GM18517 (cell line): ENCODE results near the gene RNF44.
"Not testable (repeated sequence)": the region's sequence is repeated elsewhere in the genome, so short reads cannot be mapped to it uniquely, and the experiment has no call there.

Experiments used
- ATAC-seq: cut with Tn5 transposase; IDR thresholded peaks from one replicate; pipeline ENCODE4 v1.9.1; 2021; ENCODE audit warnings: mild to moderate bottlenecking, moderate library complexity; ENCODE audit not compliant: unreplicated experiment

The RNF44 gene

GRCh38 chr5:176521286-176521685 lies 15.9 kb downstream of the RNF44 start:
- no peak for ATAC-seq

DNA sequence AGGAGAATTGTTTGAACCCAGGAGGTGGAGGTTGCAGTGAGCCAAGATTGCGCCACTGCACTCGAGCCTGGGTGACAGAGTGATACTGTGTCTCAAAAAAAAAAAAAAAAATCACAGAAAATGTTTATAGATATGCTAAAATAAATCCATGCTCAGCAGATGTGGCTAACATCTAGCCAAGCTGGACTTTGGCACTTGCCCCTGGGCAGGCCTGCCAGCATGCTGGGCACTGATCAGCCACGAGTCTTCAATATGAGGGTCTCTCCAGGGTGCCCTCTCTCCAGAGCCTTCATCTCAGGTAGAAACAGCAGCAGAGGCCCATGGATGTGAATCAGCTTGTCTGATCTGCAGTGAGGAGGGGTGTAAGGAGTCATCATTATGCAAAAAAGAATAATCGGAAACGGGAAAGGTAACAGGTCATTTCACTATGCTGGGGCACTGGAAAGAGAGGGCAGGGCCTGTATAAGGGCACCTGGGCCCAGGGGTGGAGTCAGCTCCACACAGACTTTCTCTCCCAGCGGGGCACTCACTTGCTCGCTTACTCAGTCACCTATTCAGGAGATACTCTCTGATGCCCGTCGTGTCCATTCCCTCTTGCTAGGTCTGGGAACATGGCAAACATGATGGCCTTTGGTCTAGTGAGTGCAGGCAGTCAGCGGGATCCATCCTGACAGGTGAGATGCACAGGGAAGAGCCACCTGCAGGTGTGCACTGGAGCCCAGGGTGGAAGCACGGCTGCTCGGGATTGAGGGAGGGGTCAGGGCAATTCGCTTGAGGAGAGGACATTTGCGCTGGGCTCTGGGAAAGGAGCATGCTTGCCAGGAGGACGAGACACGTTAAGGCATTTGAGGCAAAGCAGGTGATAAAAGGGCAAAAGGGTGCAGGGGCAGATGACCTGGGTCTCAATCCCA lies 17.1 kb downstream of the RNF44 start:
- ATAC-seq = no peak

DNA sequence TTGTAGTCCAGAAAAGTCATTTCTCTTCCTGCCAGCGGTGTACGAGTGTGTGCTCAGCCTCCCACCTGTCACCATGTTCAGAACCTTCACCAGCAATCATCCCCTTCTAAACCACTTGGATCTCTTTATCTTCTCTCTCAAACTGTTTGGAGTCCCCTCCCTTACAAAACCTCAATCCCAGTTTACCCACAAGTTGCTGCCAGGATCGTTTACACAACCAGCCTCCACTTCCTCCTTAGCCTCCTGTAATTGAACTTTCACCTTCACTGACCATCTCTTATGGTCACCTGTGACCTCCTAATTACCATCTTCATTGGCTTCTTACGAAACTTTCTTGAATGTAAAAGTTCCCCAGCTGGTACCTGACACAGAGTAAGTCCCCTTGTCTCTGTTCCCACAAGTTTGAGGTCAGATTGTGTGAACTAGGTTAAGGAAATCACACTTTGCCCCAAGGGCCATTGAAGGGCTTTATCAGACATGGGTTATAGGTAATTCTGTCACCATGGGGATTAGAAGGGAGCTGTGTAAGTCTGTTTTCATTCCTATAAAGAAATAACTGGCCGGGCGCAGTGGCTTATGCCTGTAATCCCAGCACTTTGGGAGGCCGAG lies 20.0 kb downstream of the RNF44 start:
- ATAC-seq = no peak

DNA sequence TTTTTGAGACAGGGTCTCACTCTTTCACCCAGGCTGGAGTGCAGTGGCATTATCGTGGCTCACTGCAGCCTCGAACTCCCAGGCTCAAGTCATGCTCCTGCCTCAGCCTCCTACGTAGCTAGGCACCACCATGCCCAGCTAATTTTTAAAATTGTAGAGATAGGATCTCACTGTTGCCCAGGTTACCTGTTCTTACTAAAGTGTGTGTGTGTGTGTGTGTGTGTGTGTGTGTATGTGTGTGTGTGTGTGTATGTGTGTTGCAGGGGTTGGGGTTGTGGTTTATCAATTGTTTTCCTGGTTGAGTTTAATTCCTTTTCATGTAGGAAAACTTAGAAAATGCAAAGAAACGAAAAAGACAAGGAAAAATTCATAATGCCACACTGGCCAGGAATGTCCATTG lies 21.8 kb downstream of the RNF44 start:
- no peak for ATAC-seq

DNA sequence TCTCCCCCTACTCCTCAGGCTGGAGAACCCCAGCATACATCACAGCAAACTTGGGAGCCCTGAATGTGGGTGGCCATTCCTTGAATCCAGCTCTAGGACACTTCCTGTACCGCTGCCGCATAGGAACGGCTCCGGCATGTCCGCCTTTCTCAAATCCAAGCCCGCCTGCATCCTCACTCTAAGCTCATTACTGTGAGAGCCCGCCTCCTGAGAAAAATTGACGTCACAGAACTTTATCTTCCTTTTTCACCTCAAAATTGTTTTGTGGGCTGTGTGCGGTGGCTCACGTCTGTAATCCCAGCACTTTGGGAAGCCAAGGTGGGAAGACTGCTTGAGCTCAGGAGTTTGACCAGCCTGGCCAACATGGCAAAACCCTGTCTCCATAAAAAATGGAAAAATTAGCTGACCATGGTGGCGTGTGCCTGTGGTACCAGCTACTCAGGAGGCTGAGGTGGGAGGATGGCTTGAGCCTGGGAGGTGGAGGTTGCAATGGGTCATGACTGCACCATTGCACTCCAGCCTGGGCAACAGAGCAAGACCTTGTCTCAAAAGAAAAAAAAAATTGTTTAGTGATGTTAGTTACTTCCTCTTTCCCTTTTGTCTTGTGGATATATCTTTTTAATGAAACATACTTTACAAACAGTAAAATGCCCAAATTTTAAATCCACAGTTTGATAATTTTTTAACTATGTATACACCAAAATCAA lies 22.8 kb downstream of the RNF44 start:
- ATAC-seq = no peak

GRCh38 chr5:176513788-176514187 lies 23.4 kb downstream of the RNF44 start:
- no peak for ATAC-seq

DNA sequence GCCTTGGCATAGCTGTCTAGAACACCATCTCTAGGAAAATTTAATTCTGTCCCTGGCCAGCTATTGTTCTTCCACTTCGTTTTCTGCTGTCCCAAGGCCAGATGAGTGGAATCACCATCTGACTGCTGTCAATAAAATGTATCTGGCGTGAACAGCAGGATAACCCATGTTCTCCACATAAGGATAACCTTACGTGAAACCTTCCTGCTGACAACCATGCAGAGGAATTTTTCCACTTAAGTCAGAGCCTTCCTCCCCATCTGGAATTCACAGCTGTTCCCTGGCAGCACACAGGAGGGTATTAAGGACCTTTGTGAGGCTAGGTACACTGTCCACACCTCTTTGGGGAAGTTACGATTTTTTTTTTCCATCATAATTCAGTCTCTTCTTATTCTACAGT lies 28.6 kb downstream of the RNF44 start:
- ATAC-seq = no peak

GRCh38 chr5:176507911-176508310 lies 29.3 kb downstream of the RNF44 start:
- no peak for ATAC-seq

GRCh38 chr5:176503496-176503895 lies 33.7 kb downstream of the RNF44 start:
- ATAC-seq = no peak

DNA sequence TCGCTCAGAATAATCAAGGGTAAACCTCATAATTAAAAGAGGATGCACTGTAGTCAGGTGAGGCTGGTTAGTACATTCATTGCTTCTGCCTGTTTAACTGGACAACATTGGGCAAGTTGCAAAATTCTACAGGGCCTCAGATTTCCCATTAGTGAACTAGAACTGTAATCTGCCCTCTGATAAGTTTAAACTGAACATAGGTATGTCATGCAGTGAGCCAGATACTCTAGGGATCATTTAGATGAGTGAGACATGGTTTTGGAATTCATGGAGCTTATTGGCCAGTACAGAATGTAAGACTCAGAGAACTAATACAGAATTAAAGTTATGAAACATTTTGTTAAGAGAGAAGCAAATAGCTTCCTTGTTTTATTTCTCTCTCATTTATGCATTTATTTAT lies 35.9 kb downstream of the RNF44 start:
- no peak for ATAC-seq

DNA sequence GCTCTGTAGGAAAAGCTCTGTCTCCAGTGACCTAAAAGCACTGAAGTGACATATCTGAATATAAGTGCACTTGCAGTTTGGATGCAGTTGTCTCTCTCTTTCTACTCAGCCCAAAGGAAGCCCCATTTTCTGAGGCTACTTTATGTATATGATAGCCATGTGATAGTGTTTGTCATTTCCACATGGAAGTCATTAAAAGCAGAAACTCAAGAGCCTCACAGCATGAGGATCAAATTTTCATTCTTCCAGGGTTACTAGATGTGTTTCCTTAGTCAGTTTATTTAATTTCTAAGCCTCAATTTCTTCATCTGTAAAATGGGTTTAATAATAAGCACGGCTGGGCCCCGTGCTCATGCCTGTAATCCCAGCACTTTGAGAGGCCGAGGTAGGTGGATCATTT lies 36.7 kb downstream of the RNF44 start:
- no peak for ATAC-seq

DNA sequence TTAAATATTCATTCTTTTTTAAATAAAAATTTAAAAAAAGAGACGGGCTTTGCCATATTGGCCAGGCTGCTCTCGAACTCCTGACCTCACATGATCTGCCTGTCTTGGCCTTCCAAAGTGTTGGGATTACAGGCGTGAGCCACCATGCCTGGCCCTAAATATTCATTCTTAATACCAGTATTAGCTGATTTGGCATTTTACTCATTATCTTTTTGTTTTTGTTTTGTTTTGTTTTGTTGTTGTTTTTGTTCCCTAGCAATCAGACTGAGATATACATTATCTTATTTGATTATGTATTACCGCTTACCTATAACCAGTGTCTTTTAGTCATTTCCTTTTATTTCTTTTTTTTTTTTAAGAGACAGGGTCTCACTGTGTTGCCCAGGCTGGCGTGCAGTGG lies 37.9 kb downstream of the RNF44 start:
- ATAC-seq = no peak

GRCh38 chr5:176497852-176498251 lies 39.4 kb downstream of the RNF44 start:
- ATAC-seq = no peak

- no peak for ATAC-seq
These were observed 44.8 kb downstream of the RNF44 start for GRCh38 chr5:176492431-176492830.

- no peak for ATAC-seq
These were observed 45.3 kb downstream of the RNF44 start for GRCh38 chr5:176491901-176492300.

- no peak for ATAC-seq
These were observed 46.1 kb downstream of the RNF44 start for GRCh38 chr5:176491101-176491502.

DNA sequence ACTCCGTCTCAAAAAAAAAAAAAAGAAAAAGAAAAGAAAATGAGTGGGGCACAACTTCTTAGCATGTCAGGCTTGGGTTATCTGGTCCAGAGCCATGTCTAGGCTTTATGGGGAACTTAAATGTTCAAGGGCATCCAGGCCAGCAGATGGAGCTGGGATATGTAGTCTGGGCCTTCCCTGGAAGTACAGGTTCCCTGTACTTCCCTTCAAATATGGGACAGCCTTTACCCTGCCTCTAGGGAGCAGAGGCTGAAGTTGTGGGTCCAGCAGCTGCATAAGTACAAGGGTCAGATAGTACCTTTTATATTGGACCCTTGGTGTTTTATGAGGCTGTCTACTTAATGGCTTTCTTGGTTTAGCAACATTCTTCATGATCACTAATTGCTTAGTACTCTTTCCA lies 46.9 kb downstream of the RNF44 start:
- ATAC-seq = no peak

GRCh38 chr5:176489077-176489476 lies 48.1 kb downstream of the RNF44 start:
- no peak for ATAC-seq

- ATAC-seq = not testable (repeated sequence)
These were observed 50.0 kb downstream of the RNF44 start for GRCh38 chr5:176487160-176487559.

DNA sequence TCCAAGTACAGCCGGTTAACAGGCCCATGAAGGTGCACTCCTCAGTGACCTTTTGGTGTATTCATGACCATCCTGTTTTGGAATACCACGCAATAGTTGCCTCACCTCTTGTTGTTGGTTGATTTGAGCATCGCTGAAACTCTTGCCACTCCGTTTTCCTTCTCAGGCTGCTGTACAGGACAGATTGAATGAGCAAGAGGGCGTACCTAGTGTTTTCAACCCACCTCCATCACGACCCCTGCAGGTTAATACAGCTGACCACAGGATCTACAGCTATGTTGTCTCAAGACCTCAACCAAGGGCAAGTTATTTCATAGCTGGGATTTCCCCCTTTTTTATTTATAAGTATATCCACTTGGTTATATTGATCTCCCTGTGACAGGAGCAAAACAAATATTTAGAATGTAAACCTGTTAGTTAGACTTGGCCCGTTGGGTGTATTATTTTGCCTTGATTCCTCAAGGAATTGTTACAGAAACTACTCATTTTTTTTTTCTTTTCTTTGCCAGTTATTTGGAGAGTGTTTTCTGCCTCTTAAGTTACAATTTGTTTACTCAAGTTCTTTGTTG lies 50.9 kb downstream of the RNF44 start:
- no peak for ATAC-seq

GRCh38 chr5:176485176-176485575 lies 52.0 kb downstream of the RNF44 start:
- no peak for ATAC-seq
